Duodenal mucosa (tissue), 2 donors: ENCODE measurements around the gene CDH18.

Experiments used
- H3K27ac ChIP-seq: one replicate; pipeline ENCODE4 v1.7.0; 2013; ENCODE audit warnings: low read depth, low read length
- H3K27me3 ChIP-seq, 2 donors: one replicate each; pipeline ENCODE4 v1.7.0; 2013; ENCODE audit warnings: low read length in 2 of 2, control low read depth in 1 of 2; ENCODE audit not compliant: insufficient read depth in 2 of 2, control insufficient read depth in 1 of 2
- H3K36me3 ChIP-seq, 2 donors: one replicate each; pipeline ENCODE4 v1.7.0; 2013; ENCODE audit warnings: low read length in 2 of 2, control low read depth in 1 of 2; ENCODE audit not compliant: insufficient read depth in 2 of 2, control insufficient read depth in 1 of 2
- H3K4me1 ChIP-seq, 2 donors: one replicate each; pipeline ENCODE4 v1.7.0; 2013; ENCODE audit warnings: low read length in 2 of 2, control low read depth in 1 of 2; ENCODE audit not compliant: insufficient read depth in 2 of 2, control insufficient read depth in 1 of 2
- H3K4me3 ChIP-seq, 2 donors: one replicate each; pipeline ENCODE4 v1.7.0; 2013; ENCODE audit warnings: low read length in 2 of 2, low read depth in 1 of 2
- H3K9ac ChIP-seq, 2 donors: one replicate each; pipeline ENCODE4 v1.7.0; 2013; ENCODE audit warnings: low read length in 2 of 2, low read depth in 1 of 2
- H3K9me3 ChIP-seq, 2 donors: one replicate each; pipeline ENCODE4 v1.7.0; 2013; ENCODE audit warnings: low read length in 2 of 2, control low read depth in 1 of 2; ENCODE audit not compliant: control insufficient read depth in 1 of 2

Gene CDH18

GRCh38 chr5:19904766-19905165, 83.2 kb downstream of the CDH18 start:
- Histone ChIP-seq H3K9me3 (peaks cover 0 to 3% of the 10 kb centered on the region in 2 donors), H3K9ac (no peak overlapping the region), H3K36me3 (no peaks in the 10 kb centered on the region)

GRCh38 chr5:19903611-19904010, 84.4 kb downstream of the CDH18 start:
- no peaks in the 10 kb centered on the region for H3K9me3 ChIP-seq
- H3K4me3 ChIP-seq: no peak overlapping the region
- no peak overlapping the region for H3K9ac ChIP-seq
- H3K36me3 ChIP-seq: no peaks in the 10 kb centered on the region
- H3K27ac ChIP-seq: no peak overlapping the region
- no peaks in the 10 kb centered on the region for H3K27me3 ChIP-seq
- H3K4me1 ChIP-seq: no peaks in the 10 kb centered on the region

More at GRCh38 chr5:19904766-19905165, 83.2 kb downstream of the CDH18 start:
- Histone ChIP-seq H3K4me3 (no peak overlapping the region), H3K4me1 (no peaks in the 10 kb centered on the region), H3K27me3 (no peaks in the 10 kb centered on the region), H3K27ac (no peak overlapping the region)

GRCh38 chr5:19902316-19902934, 85.6 kb downstream of the CDH18 start:
- H3K4me3 ChIP-seq: no peak overlapping the region
- no peak overlapping the region for H3K27ac ChIP-seq
- H3K9ac ChIP-seq: no peak overlapping the region
- no peaks in the 10 kb centered on the region for H3K4me1 ChIP-seq
- H3K27me3 ChIP-seq: no peaks in the 10 kb centered on the region
- no peaks in the 10 kb centered on the region for H3K36me3 ChIP-seq
- no peaks in the 10 kb centered on the region for H3K9me3 ChIP-seq

DNA sequence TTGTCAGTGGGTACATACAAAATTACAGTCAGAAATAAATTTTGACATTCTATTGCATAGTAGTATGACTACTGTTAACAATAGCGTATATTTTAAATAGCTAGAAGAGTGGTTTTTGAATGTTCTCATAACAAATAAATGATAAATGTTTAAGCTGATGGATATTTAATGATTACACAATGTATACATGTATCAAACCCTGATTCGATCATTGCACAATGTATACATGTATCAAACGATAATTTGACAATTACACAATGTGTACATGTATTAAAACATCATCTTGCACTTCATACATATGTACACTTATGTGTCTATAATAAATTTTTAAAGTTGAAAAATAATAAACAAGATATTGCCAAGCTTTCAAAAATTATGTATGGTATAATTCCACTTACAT, 87.7 kb downstream of the CDH18 start:
- Histone ChIP-seq H3K27me3 (no peaks in the 10 kb centered on the region), H3K27ac (no peak overlapping the region), H3K9ac (no peak overlapping the region), H3K36me3 (no peaks in the 10 kb centered on the region), H3K9me3 (no peaks in the 10 kb centered on the region), H3K4me3 (no peak overlapping the region), H3K4me1 (no peaks in the 10 kb centered on the region)

DNA sequence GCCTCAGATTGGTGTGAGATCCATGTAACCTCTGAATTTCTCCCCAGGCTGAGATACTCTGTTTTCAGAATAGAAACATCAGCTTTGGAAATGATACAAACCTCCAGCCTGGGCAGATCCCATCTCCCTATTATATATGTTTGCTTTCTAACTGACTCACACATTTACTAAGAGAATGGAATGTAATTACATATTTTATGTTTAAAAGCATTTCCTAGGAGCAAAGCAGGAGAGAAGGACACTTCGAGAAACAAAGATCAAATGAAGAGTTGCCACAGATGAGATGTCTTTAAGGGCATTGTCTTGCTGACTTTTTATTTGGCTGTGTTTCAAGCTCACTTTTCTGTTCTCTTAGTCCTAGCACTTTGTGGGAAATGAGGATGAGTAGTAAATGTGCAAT, 96.3 kb downstream of the CDH18 start:
- H3K27ac ChIP-seq: no peak overlapping the region
- no peaks in the 10 kb centered on the region for H3K36me3 ChIP-seq
- no peaks in the 10 kb centered on the region for H3K4me1 ChIP-seq
- no peak overlapping the region for H3K9ac ChIP-seq
- peaks cover 6 to 7% of the 10 kb centered on the region in 2 donors for H3K9me3 ChIP-seq
- H3K4me3 ChIP-seq: no peak overlapping the region
- H3K27me3 ChIP-seq: no peaks in the 10 kb centered on the region

DNA sequence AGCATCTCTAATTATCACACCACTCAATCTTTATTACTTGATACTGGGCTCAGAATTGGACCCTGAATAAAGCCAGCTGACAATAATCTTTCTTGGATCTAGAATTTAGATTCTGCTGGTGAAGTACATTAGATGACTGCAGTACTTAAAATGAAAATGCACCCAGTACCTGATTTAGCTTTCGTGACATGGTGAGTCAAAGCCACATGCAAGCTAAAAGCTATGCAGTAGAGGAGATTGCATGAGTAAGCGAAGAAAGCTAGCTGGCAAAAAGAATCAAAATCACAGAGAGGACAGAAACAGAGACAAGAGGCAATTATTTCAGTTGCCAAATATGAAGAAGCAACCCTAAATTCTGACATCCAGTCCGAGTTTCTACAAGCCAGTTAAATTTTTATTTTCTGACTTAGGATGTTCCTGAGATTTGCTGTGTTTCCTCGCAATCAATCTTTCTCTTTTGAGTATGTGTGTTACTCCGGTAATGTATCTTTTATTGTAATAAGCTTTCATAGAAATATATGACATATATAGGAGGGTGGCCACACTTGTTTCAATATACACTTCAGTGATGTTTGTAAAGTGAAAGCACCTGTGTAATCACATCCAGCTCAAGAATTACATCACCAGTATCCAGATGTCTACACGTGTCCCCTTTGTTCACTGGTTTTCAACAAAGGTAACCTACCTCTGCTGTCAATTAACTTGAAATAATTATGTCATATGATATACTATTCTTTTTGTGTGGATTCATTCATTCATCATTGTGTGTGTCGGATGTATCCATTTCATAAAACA, 101.7 kb downstream of the CDH18 start:
- Histone ChIP-seq H3K9me3 (peaks cover 6 to 7% of the 10 kb centered on the region in 2 donors), H3K4me3 (no peak overlapping the region), H3K4me1 (no peaks in the 10 kb centered on the region), H3K27ac (no peak overlapping the region), H3K9ac (no peak overlapping the region), H3K27me3 (no peaks in the 10 kb centered on the region), H3K36me3 (no peaks in the 10 kb centered on the region)

- no peak overlapping the region for H3K9ac ChIP-seq
- H3K4me3 ChIP-seq: no peak overlapping the region
- H3K27me3 ChIP-seq: no peaks in the 10 kb centered on the region
- peaks cover 6 to 7% of the 10 kb centered on the region in 2 donors for H3K9me3 ChIP-seq
- H3K4me1 ChIP-seq: no peaks in the 10 kb centered on the region
- H3K27ac ChIP-seq: no peak overlapping the region
- H3K36me3 ChIP-seq: no peaks in the 10 kb centered on the region
Observed at GRCh38 chr5:19885040-19885824, 102.8 kb downstream of the CDH18 start.

GRCh38 chr5:19880859-19881436, 107.1 kb downstream of the CDH18 start:
- Histone ChIP-seq H3K9ac (no peak overlapping the region), H3K27ac (no peak overlapping the region), H3K4me1 (no peaks in the 10 kb centered on the region), H3K9me3 (no peaks in the 10 kb centered on the region), H3K36me3 (no peaks in the 10 kb centered on the region), H3K27me3 (no peaks in the 10 kb centered on the region), H3K4me3 (no peak overlapping the region)

DNA sequence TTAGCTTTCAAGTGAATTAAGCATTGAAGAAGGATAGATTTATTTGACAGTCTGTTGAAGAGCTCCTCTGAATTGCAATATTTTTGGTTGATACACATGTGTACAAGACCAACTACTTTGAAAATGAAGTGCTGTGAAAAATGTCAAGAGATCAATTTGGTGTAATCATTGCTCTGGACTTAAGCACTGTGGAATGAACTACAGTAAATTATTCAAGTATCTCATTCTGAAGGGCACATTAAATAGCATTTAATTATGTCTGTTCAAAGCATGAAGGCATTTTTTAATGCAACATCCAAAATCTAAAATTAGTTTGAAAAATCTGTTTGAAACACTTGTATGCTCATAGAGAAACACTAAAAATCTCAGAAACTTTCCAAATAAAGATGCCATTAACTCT, 107.5 kb downstream of the CDH18 start:
- H3K36me3 ChIP-seq: no peaks in the 10 kb centered on the region
- H3K4me1 ChIP-seq: no peaks in the 10 kb centered on the region
- H3K9ac ChIP-seq: no peak overlapping the region
- no peak overlapping the region for H3K4me3 ChIP-seq
- H3K27me3 ChIP-seq: no peaks in the 10 kb centered on the region
- H3K27ac ChIP-seq: no peak overlapping the region
- no peaks in the 10 kb centered on the region for H3K9me3 ChIP-seq

- H3K27ac ChIP-seq: no peak overlapping the region
- no peak overlapping the region for H3K9ac ChIP-seq
- no peaks in the 10 kb centered on the region for H3K27me3 ChIP-seq
- H3K4me1 ChIP-seq: no peaks in the 10 kb centered on the region
- no peaks in the 10 kb centered on the region for H3K36me3 ChIP-seq
- no peak overlapping the region for H3K4me3 ChIP-seq
- peaks cover 0 to 9% of the 10 kb centered on the region in 2 donors for H3K9me3 ChIP-seq
Observed at GRCh38 chr5:19874811-19875210, 113.2 kb downstream of the CDH18 start.
